ENCODE results near the gene CCDC40. TPM values are rescaled to one million over a fixed set of nuclear protein-coding genes. Genes with fewer than 3 reads are reported as not detected.

Gene CCDC40
- total RNA-seq, 1 donor from 2014 or later, result 5.4 TPM

DNA sequence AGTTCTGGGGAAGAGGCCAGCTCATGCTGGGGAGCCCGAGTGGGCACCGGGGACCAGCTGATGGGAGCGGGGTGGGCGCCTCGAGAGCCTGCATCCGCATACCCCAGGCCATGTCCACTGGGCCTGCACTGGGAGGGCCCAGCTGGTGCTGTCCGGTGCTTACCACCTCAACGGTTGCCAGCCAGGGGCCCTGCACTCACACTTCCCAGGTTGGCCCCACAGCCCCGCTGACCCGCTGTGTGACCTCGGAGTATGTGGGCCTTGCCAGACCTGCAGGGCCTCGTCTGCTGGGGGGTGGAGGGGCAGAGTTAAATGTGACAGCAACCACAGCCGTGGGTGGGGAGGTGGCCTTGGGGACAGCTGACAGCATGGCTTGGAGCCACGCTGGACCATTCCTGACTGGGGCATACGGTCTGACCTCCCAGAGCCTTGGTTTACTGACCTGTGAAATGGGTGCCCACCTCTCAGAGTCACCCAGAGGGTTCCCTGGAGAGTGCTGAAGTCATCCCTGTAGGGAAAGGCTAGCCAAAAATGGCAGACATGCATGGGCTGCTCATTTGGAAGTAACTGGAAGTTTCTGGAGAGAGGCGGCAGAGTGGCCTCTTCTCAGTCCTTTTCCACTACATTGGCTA, 59.5 kb downstream of the CCDC40 start:
- Histone ChIP-seq H3K27me3 (no peaks in the 10 kb centered on the region), H3K27ac (no peak overlapping the region), H3K4me3 (no peak overlapping the region), H3K9me3 (no peaks in the 10 kb centered on the region), H3K36me3 (no peaks in the 10 kb centered on the region), H3K4me1 (no peaks in the 10 kb centered on the region)
- no peak for DNase-seq (ENCODE audit: low spot score in 2 of 2)
- no peak for TF ChIP-seq CTCF (IDR thresholded peaks at IDR 0.05)
- intact Hi-C loops (cut with DNase I), result no loop called here

DNA sequence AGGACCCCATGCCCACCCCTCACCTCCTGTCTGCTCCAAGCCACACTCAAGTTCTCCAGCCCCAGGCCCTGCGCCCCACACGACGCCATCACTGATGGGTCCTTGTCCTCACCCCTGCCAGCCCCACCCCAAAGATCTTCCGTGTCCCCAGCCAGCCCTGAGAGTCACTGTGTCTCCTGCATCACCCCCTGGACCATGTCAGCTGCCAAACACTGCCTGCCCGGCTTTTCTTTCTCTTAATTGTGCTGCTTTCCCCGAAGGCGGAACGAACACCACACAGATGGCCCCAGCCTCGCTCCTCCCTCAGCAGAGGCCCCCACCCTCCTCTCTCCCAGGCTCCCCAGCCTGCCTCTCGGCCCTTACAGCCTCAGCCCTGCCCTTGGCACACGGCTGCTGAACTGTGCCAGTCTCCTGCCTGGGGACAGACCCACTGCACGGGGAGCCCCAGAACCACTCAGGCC, 60.1 kb downstream of the CCDC40 start:
- Histone ChIP-seq H3K27me3 (no peaks in the 10 kb centered on the region), H3K27ac (no peak overlapping the region), H3K4me1 (no peaks in the 10 kb centered on the region), H3K36me3 (no peaks in the 10 kb centered on the region), H3K9me3 (no peaks in the 10 kb centered on the region), H3K4me3 (no peak overlapping the region)
- TF ChIP-seq CTCF (IDR thresholded peaks at IDR 0.05), result no peak
- intact Hi-C loops (cut with DNase I), result no loop called here
- DNase-seq (ENCODE audit: low spot score in 2 of 2), result no peak

- H3K9me3 ChIP-seq, result no peaks in the 10 kb centered on the region
- TF ChIP-seq CTCF (IDR thresholded peaks at IDR 0.05), result no peak
- H3K27ac ChIP-seq, result no peak overlapping the region
- intact Hi-C loops (cut with DNase I), result no loop called here
- H3K27me3 ChIP-seq, result no peaks in the 10 kb centered on the region
- no peak for DNase-seq (ENCODE audit: low spot score in 2 of 2)
- no peak overlapping the region for H3K4me3 ChIP-seq
- H3K36me3 ChIP-seq, result no peaks in the 10 kb centered on the region
- H3K4me1 ChIP-seq, result peaks cover 3 to 5% of the 10 kb centered on the region in 2 donors
Observed at GRCh38 chr17:80097127-80097621, 60.7 kb downstream of the CCDC40 start.

- no peaks in the 10 kb centered on the region for H3K36me3 ChIP-seq
- H3K4me1 ChIP-seq, result peaks cover 3 to 7% of the 10 kb centered on the region in 2 donors
- DNase-seq (ENCODE audit: low spot score in 2 of 2), result no peak
- no peak overlapping the region for H3K27ac ChIP-seq
- no peaks in the 10 kb centered on the region for H3K9me3 ChIP-seq
- TF ChIP-seq CTCF (IDR thresholded peaks at IDR 0.05), result no peak
- intact Hi-C loops (cut with DNase I), result no loop called here
- H3K4me3 ChIP-seq, result no peak overlapping the region
- no peaks in the 10 kb centered on the region for H3K27me3 ChIP-seq
Observed at GRCh38 chr17:80097844-80098691, 61.6 kb downstream of the CCDC40 start.

GRCh38 chr17:80099291-80100034, 63.0 kb downstream of the CCDC40 start:
- H3K36me3 ChIP-seq, result no peaks in the 10 kb centered on the region
- intact Hi-C loops (cut with DNase I), result loop anchor here (5.0 kb wide), 3 partner anchors 62 to 262 kb away; partner anchors contain the start of genes CBX4, CCDC40, RNF213 and TBC1D16
- H3K27ac ChIP-seq, result no peak overlapping the region
- no peak for DNase-seq (ENCODE audit: low spot score in 2 of 2)
- TF ChIP-seq CTCF (IDR thresholded peaks at IDR 0.05), result no peak
- H3K4me1 ChIP-seq, result peaks cover 3 to 7% of the 10 kb centered on the region in 2 donors
- no peaks in the 10 kb centered on the region for H3K9me3 ChIP-seq
- H3K27me3 ChIP-seq, result no peaks in the 10 kb centered on the region
- no peak overlapping the region for H3K4me3 ChIP-seq
